ENCODE data around the gene DRD2. TPM values are rescaled to one million over a fixed set of nuclear protein-coding genes. Genes with fewer than 3 reads are reported as not detected.

The DRD2 gene
- total and polyA plus RNA-seq, 12 donors = 0.01 to 0.09 TPM; not detected in 10

DNA sequence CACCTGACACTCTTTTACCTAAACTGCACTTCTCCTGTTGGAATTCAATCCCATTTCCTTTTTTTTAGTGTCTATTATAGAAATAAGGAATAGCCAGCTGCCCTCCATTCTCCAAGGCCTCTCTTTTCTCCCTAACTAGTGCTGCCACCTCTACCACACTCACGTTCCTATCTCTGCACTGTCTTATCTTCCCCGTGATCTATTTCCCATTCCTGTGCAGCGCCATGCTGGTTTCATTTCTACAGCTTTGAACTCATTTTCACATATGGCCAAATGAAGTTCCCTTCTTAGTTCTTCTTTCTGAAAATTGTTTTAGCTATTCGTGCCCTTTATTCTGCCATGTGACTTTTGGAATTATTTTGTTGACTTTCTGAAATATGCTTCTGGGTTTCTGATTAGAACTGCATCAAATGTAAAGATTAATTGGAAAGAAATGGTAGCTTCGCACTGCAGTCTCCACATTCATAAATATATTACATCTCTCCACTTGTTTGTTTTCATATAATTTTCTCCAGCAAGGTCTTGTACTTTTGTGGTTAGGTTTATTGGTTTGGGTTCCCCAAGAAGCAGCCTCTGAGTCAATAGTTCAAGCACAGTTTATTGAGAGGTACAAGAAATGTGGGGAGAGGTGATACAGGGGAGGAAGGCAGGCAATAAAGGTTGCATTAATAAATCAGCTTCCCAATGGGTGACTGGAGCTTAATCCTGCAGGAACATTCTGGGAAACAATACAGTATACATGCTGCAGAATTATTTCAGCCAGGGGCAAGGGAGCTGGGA, 43.7 kb upstream of the DRD2 start:
- Histone ChIP-seq H3K36me3 (no peaks in the 10 kb centered on the region), H3K9me3 (no peaks in the 10 kb centered on the region), H3K27me3 (peaks cover 0 to 28% (median 0%) of the 10 kb centered on the region in 7 donors), H3K4me1 (no peaks in the 10 kb centered on the region), H3K27ac (no peak overlapping the region), H3K4me3 (no peak overlapping the region)
- no peak for TF ChIP-seq CTCF (IDR thresholded peaks at IDR 0.05)
- no peak for ATAC-seq
- intact Hi-C loops (cut with DNase I) = no loop called here
- no peak for DNase-seq
- WGBS, 2 donors = 72 to 80% methylated on average over 5 of the region's 5 CpGs

DNA sequence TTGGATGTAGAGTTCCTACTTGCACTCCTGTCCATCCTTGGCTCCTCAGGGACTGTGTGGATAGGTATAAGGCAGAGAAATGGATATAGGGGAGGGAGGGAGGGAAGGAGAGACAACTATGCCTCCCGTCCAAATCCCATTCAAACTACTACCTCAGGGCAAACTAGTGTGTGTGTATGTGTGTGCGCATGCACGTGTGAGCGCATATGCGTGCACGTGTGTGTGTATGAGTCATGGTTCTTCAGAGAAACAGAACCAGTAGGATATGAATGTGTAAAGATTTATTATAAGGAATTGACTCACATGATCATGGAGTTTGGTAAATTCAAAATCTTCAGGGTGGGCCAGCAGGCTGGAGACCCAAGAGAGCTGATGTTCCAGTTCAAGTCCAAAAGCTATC, 42.2 kb upstream of the DRD2 start:
- H3K4me3 ChIP-seq = no peak overlapping the region
- WGBS, 2 donors = 90 to 95% methylated on average over 6 of the region's 6 CpGs
- no peak for ATAC-seq

GRCh38 chr11:113514856-113515255, 39.7 kb upstream of the DRD2 start:
- Histone ChIP-seq H3K4me3 (no peak overlapping the region), H3K27me3 (peaks cover 0 to 27% (median 0%) of the 10 kb centered on the region in 7 donors), H3K27ac (no peak overlapping the region), H3K36me3 (no peaks in the 10 kb centered on the region), H3K4me1 (no peaks in the 10 kb centered on the region), H3K9me3 (no peaks in the 10 kb centered on the region)
- DNase-seq (no peak), ATAC-seq (no peak)
- 84 to 86% methylated on average over 2 of the region's 2 CpGs for WGBS, 2 donors
- intact Hi-C loops (cut with DNase I) = no loop called here
- no peak for TF ChIP-seq CTCF (IDR thresholded peaks at IDR 0.05)

More for the DNA sequence above, 42.2 kb upstream of the DRD2 start:
- no peak overlapping the region for H3K27ac ChIP-seq
- intact Hi-C loops (cut with DNase I) = no loop called here
- no peaks in the 10 kb centered on the region for H3K4me1 ChIP-seq
- no peaks in the 10 kb centered on the region for H3K36me3 ChIP-seq
- no peak for DNase-seq
- TF ChIP-seq CTCF (IDR thresholded peaks at IDR 0.05) = no peak
- H3K9me3 ChIP-seq = no peaks in the 10 kb centered on the region
- peaks cover 0 to 26% (median 0%) of the 10 kb centered on the region in 7 donors for H3K27me3 ChIP-seq

GRCh38 chr11:113507341-113507740, 32.1 kb upstream of the DRD2 start:
- no peak overlapping the region for H3K4me3 ChIP-seq
- intact Hi-C loops (cut with DNase I) = no loop called here
- H3K4me1 ChIP-seq = peaks cover 0 to 5% (median 0%) of the 10 kb centered on the region in 9 donors
- no peak overlapping the region for H3K27ac ChIP-seq
- no peaks in the 10 kb centered on the region for H3K36me3 ChIP-seq
- peaks cover 0 to 25% (median 0%) of the 10 kb centered on the region in 7 donors for H3K27me3 ChIP-seq
- no peak for TF ChIP-seq CTCF (IDR thresholded peaks at IDR 0.05)
- no peaks in the 10 kb centered on the region for H3K9me3 ChIP-seq
- DNase-seq = no peak
- ATAC-seq = no peak

Data from heart right ventricle (tissue), 16 donors.